Keratinocyte (primary cell): Measurements from ENCODE around the gene MARCHF6. TPM values are rescaled to one million over a fixed set of nuclear protein-coding genes. Genes with fewer than 3 reads are reported as not detected.

ENCODE experiments used
- DNase-seq: peaks from one replicate; pipeline ENCODE4 v3.0.0-alpha.2; 2011; ENCODE audit warnings: low read depth, missing footprints, low spot score
- FAIRE-seq: peaks from 2 replicates; lab custom pipeline; 2011; peaks lifted over from hg19 to GRCh38; lab: Jason Lieb, UNC
- H2AFZ ChIP-seq: 2 replicates; pipeline ENCODE4 v1.6.0; 2012; ENCODE audit warnings: low read length, control low read depth, inconsistent platforms; ENCODE audit not compliant: control insufficient read depth
- H3K27ac ChIP-seq: 2 replicates; pipeline ENCODE4 v1.5.1; 2011; ENCODE audit warnings: low read length; ENCODE audit not compliant: control insufficient read depth, insufficient read depth
- H3K27me3 ChIP-seq: 3 replicates; pipeline ENCODE4 v1.6.0; 2011; ENCODE audit warnings: low read length; ENCODE audit not compliant: control insufficient read depth, insufficient read depth; ENCODE audit errors: extremely low read depth
- H3K36me3 ChIP-seq, 2 experiments: 2 replicates in 1 of 2; 3 replicates in 1 of 2; pipeline ENCODE4 v1.5.1; 2011; ENCODE audit warnings: low read length in 2 of 2, mild to moderate bottlenecking in 1 of 2; ENCODE audit not compliant: control insufficient read depth in 2 of 2, insufficient read depth in 2 of 2; ENCODE audit errors: extremely low read depth in 1 of 2
- H3K4me1 ChIP-seq: 3 replicates; pipeline ENCODE4 v1.5.1; 2011; ENCODE audit warnings: low read length; ENCODE audit not compliant: control insufficient read depth, insufficient read depth; ENCODE audit errors: extremely low read depth
- H3K4me2 ChIP-seq: 3 replicates; pipeline ENCODE4 v1.6.0; 2011; ENCODE audit warnings: low read depth, low read length; ENCODE audit not compliant: control insufficient read depth, insufficient read depth; ENCODE audit errors: extremely low read depth
- H3K4me3 ChIP-seq, 3 experiments: fragments of 200-600 bp in 1 of 3; sonication (generic) in 1 of 3; 2 replicates in 2 of 3; 3 replicates in 1 of 3; pipeline ENCODE4 v1.5.1; 2011 to 2016; ENCODE audit warnings: low read length in 3 of 3, mild to moderate bottlenecking in 3 of 3, control low read depth in 2 of 3, inconsistent platforms in 1 of 3, low read depth in 1 of 3, mixed read lengths in 1 of 3, mixed run types in 1 of 3, moderate library complexity in 1 of 3; ENCODE audit not compliant: control insufficient read depth in 2 of 3, insufficient read depth in 2 of 3; ENCODE audit errors: extremely low read depth in 1 of 3
- H3K79me2 ChIP-seq: 2 replicates; pipeline ENCODE4 v1.6.0; 2012; ENCODE audit warnings: low read length; ENCODE audit not compliant: control insufficient read depth, insufficient read depth
- H3K9ac ChIP-seq: 3 replicates; pipeline ENCODE4 v1.6.0; 2011; ENCODE audit warnings: low read length; ENCODE audit not compliant: control insufficient read depth, insufficient read depth; ENCODE audit errors: extremely low read depth
- H3K9me1 ChIP-seq: 3 replicates; pipeline ENCODE4 v1.6.0; 2011; ENCODE audit warnings: low read length; ENCODE audit not compliant: control insufficient read depth, insufficient read depth; ENCODE audit errors: extremely low read depth
- H3K9me3 ChIP-seq: 2 replicates; pipeline ENCODE4 v1.5.1; 2012; ENCODE audit warnings: low read depth, low read length; ENCODE audit not compliant: control insufficient read depth
- H4K20me1 ChIP-seq: 3 replicates; pipeline ENCODE4 v1.6.0; 2011; ENCODE audit warnings: low read length; ENCODE audit not compliant: control insufficient read depth, insufficient read depth; ENCODE audit errors: extremely low read depth
- CTCF ChIP-seq, 3 experiments: IDR thresholded peaks in 1 of 3; conservative IDR thresholded peaks in 1 of 3; optimal IDR thresholded peaks in 1 of 3; 2 replicates in 2 of 3; 3 replicates in 1 of 3; pipeline versions ENCODE3 to v1.5.1; 2011; ENCODE audit warnings: low read length in 3 of 3, mild to moderate bottlenecking in 3 of 3, moderate library complexity in 2 of 3, control low read depth in 1 of 3, inconsistent platforms in 1 of 3; ENCODE audit not compliant: insufficient read depth in 2 of 3; ENCODE audit errors: extremely low read depth in 1 of 3
- EZH2 ChIP-seq: IDR thresholded peaks from one replicate; pipeline ENCODE4 v1.6.1; 2012; ENCODE audit warnings: inconsistent platforms, mild to moderate bottlenecking, low read length, moderate library complexity
- dilution Hi-C: fragments of 300-500 bp; cut with MboI; formaldehyde crosslinking; loops from one replicate; pipeline ENCODE4 v1.7.0; 2020; ENCODE audit warnings: low sequenced_read_pairs; ENCODE audit not compliant: extremely low pct_ligation_motif_present
- polyA plus RNA-seq, 5 experiments: library from polyadenylated mRNA; depleted of rRNA in 3 of 5; stranded (reverse) in 3 of 5; stranded (forward) in 1 of 5; unstranded in 1 of 5; fragments of >200 nt; gene quantifications; 1 replicate in 1 of 5; 2 replicates in 3 of 5; 3 replicates in 1 of 5; pipeline versions ENCODE4 v1.2.1 to v1.2.3, GENCODE V29; 2011 to 2012; ENCODE audit warnings: missing spikeins in 2 of 5, low read depth in 1 of 5, low replicate concordance in 1 of 5

The MARCHF6 gene
- polyA plus RNA-seq, 1 donor (not counting 4 experiments of a cell fraction or from before 2014, with no cell fraction given): 196 TPM

- peaks cover 13% of the 10 kb centered on the region for H3K27me3 ChIP-seq
- no peak for DNase-seq
- no peak overlapping the region for H3K9ac ChIP-seq
- H3K79me2 ChIP-seq: no peaks in the 10 kb centered on the region
- no peaks in the 10 kb centered on the region for H3K9me3 ChIP-seq
- no peak overlapping the region for H3K4me2 ChIP-seq
- TF ChIP-seq CTCF (optimal IDR thresholded peaks at IDR 0.05 in 1 of 3, IDR thresholded peaks at IDR 0.05 in 1 of 3, conservative IDR thresholded peaks at IDR 0.05 in 1 of 3; ENCODE audit: extremely low read depth in 1 of 3, insufficient read depth in 2 of 3, low read length in 3 of 3) (no peak), EZH2 (no peak)
- dilution Hi-C loops: no loop called here
- H3K27ac ChIP-seq: no peak overlapping the region
- no peaks in the 10 kb centered on the region for H4K20me1 ChIP-seq
- FAIRE-seq: no peak
- H3K9me1 ChIP-seq: no peaks in the 10 kb centered on the region
- no peak overlapping the region for H2AFZ ChIP-seq
- H3K36me3 ChIP-seq: no peaks in the 10 kb centered on the region
- H3K4me1 ChIP-seq: no peaks in the 10 kb centered on the region
- no peak overlapping the region for H3K4me3 ChIP-seq
Measured at GRCh38 chr5:10337107-10337506, 16.4 kb upstream of the MARCHF6 start.

GRCh38 chr5:10337986-10338385 lies 15.5 kb upstream of the MARCHF6 start:
- Histone ChIP-seq H3K79me2 (no peaks in the 10 kb centered on the region), H4K20me1 (no peaks in the 10 kb centered on the region), H3K4me2 (no peak overlapping the region), H3K9me1 (no peaks in the 10 kb centered on the region), H3K27ac (no peak overlapping the region), H3K36me3 (no peaks in the 10 kb centered on the region), H3K27me3 (peaks cover 7% of the 10 kb centered on the region), H3K9me3 (no peaks in the 10 kb centered on the region), H3K9ac (no peak overlapping the region), H3K4me1 (no peaks in the 10 kb centered on the region), H2AFZ (no peak overlapping the region), H3K4me3 (no peak overlapping the region)
- FAIRE-seq (no peak), DNase-seq (no peak)
- dilution Hi-C loops: no loop called here
- TF ChIP-seq EZH2: no peak
- no peak for TF ChIP-seq CTCF (optimal IDR thresholded peaks at IDR 0.05 in 1 of 3, IDR thresholded peaks at IDR 0.05 in 1 of 3, conservative IDR thresholded peaks at IDR 0.05 in 1 of 3; ENCODE audit: extremely low read depth in 1 of 3, insufficient read depth in 2 of 3, low read length in 3 of 3)
